Cardiac fibroblast (primary cell): ENCODE data around the gene NRL.

Experiments
- DNase-seq, 2 donors: peaks; one replicate each; pipeline versions ENCODE4 v3.0.0 to v3.0.0-alpha.2; 2010; ENCODE audit warnings: low read depth in 2 of 2
- H3K4me3 ChIP-seq, 2 donors: replicated peaks in 1 of 2; 1 replicate in 1 of 2; 2 replicates in 1 of 2; pipeline ENCODE4 v1.5.1; 2011; ENCODE audit warnings: low read depth in 2 of 2, low read length in 2 of 2, mild to moderate bottlenecking in 2 of 2, moderate library complexity in 1 of 2
- CTCF ChIP-seq: IDR thresholded peaks from one replicate; pipeline ENCODE4 v1.5.1; 2011; ENCODE audit warnings: low read depth, mild to moderate bottlenecking, low read length, inconsistent platforms

NRL gene

GRCh38 chr14:24087004-24087403 lies 27.7 kb downstream of the NRL start:
- H3K4me3 ChIP-seq, result no peak overlapping the region
- no peak for DNase-seq
- no peak for TF ChIP-seq CTCF

- no peak overlapping the region for H3K4me3 ChIP-seq
- no peak for TF ChIP-seq CTCF
- DNase-seq, result no peak
Observed at GRCh38 chr14:24086193-24086955, 28.4 kb downstream of the NRL start.

- DNase-seq, result no peak
- no peak overlapping the region for H3K4me3 ChIP-seq
- no peak for TF ChIP-seq CTCF
Observed at GRCh38 chr14:24085215-24085614, 29.5 kb downstream of the NRL start.

DNA sequence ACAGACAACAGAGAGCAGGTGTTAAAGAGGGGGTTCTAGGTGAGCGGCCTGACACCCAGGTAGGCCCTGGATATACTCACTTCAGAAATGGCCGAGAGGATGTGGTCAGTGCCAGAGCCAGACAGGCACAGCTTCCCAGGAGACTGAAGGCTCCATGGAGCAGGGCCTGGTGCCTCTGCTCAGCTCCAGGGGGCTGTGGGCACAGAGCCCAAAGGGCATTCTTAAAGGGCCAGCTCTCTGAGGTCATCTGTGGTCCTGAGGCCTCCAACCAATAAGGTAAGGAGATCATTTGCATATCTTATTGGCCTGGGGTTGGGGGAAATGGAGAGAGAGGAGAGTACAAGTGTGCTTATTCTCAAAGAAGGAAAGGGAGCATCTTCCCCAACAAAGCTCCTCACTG lies 30.3 kb downstream of the NRL start:
- TF ChIP-seq CTCF, result no peak
- H3K4me3 ChIP-seq, result no peak overlapping the region

GRCh38 chr14:24083462-24083861 lies 31.3 kb downstream of the NRL start:
- DNase-seq, result no peak
- no peak overlapping the region for H3K4me3 ChIP-seq
- TF ChIP-seq CTCF, result no peak

More for the DNA sequence above, 30.3 kb downstream of the NRL start:
- DNase-seq, result no peak

- TF ChIP-seq CTCF, result no peak
- no peak for DNase-seq
Observed at GRCh38 chr14:24082411-24083080, 32.2 kb downstream of the NRL start.

More at GRCh38 chr14:24082411-24083080, 32.2 kb downstream of the NRL start:
- no peak overlapping the region for H3K4me3 ChIP-seq
